Head of caudate nucleus (tissue), 42 donors: ENCODE data around the gene ING4.

Experiments
- DNase-seq, 42 donors: peaks; one replicate each; pipeline versions ENCODE4 v3.0.0 to v3.0.0-alpha.2; 2020 to 2021; ENCODE audit warnings: mixed read lengths in 7 of 42
- intact Hi-C: fragments of 100-400 bp; cut with DNase I; formaldehyde crosslinking; loops from one replicate; pipeline ENCODE4 v1.15.0; 2022

Gene ING4

DNA sequence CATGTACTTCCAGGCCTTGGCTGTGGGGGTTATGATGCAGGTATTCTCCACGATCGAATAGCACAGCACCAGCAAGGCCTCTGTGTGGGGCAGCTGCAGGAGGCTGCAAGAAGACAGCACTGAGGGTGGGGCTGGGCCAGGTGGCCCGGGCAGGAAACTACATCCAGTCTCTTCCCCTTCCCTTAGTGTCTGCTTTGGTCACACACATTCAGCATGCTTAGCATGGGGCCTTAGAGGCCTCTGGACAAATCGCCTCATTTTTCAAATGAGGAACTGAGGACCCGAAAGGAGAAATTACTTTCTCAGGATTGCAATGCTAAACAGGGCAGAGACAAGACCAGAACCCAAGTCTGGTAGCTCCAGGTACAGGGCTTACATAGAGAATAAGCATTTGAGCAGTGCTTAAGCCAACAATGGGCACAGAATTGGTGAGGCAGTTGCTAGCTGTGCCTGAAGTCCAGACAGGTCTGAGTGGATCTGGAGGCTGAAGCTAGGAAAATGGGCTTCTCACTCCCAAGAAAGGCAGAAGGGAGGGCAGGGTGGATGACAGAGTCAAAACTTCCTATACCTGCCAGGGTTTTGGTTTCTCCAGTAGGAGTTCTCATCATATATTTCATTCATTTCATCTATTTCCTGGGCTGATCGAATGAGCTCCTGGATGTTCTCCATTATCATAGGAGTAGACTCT is 19.2 kb downstream of the ING4 start:
- intact Hi-C loops: no loop called here
- peak in 9 of 42 donors; percentile 20 to 56 (median 38) for DNase-seq

DNA sequence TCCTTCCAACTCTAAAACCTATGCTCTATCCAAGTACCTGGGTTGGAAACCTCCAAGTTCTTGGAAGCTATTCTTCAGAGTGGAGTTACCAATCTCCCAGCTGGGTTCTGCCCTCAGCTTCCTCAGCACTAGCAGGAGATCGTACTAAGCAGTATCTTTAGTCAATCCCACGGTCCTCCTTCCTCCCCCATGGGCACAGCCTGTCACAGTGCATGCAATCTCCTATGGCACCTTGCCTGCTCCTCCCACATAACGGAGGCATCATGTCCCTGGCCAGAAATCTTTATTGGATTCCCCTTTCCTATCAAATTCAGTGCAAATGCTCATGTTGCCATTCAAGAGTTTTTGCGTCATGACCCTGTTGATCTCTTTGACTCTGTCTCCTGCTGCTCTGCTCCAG is 21.8 kb downstream of the ING4 start:
- peak in 2 of 42 donors; percentile 47 to 50 for DNase-seq
- intact Hi-C loops: no loop called here

DNA sequence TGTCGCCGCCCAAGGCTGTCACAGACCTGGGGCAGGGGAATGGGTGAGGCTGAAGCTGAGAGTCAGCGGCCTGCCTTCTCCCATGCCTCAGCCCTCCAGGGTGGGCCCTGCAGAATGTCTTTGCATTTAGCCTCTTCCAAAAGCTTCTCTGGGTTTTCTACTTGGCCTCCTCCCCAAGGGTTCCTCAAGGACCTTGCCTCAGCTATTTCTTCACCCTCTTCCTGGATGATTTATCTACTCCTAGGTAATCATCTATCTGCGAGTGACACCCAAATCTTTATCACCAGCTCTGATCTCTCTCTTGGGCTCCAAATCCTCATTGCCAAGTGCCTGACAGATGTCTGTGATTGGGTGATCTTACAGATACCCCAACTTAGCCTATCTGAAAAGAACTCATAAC is 22.4 kb downstream of the ING4 start:
- DNase-seq: no peak
- intact Hi-C loops: no loop called here

DNA sequence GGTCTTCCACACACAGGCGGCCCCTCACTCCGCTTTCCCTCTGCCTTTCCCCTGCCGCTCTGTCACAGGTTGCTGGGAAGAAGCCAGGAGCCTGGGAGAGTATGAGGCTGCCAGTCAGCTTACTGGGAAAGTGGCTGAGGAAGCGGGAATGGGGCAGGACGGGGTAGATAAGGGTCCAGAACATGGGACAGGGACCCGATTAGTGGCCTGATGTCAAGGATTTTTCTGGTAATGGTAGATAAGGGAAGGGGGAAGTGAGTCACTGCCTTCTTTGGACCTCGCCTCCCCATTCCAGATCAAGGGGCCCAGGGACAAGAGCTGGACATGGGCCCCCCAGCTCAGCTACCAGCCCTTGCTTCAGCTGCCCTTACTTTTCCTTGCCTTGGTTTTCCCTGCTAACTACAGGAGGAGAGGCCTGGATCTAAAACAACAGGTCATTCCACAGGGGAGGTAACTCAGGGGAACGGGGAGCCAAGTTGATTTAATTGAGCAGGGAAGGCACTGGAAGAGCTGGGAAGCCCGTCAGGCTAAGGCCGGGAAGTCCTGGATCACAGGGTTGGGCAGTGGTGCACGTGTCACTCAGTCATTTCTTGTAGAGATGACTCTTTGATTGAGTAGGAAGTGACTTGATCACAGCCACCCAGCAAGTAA is 23.6 kb downstream of the ING4 start:
- DNase-seq: no peak
- intact Hi-C loops: no loop called here

- peak in 1 of 42 donors; percentile 30 for DNase-seq
- intact Hi-C loops: no loop called here
Measured at GRCh38 chr12:6638305-6638704, 24.6 kb downstream of the ING4 start.

DNA sequence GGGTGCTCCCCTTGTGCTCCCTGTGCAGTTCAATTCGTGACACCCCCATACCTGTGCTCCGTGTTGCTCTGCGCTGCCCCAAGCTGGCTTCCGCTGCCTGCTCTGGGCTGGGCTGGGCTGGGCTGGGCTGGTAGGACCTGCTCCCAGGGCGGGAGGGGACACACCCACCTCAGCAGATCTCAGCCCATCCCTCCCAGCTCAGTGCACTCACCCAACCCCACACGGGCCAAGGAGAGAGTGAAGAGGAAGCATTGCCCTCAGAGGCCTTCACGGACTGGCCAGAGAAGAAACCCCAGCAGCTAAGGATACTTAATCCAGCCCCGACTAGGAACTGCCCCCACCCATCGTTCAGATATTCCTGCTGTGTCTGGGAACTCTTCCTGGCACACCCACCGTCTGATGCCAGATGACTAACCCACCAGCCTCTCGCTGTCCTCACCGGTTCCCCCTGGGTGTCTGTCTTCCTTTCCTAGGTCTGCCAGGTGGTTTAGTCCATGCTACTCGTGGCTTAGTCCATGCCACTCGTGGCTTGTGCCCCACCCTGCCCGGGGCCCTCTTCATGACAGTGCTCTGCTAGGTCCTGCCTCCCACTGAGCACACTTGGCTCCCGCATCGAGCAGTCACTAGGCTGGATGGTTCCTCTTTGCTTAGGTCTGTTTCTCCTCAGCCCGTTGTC is 26.9 kb downstream of the ING4 start, which contains the start of gene LPAR5:
Gene LPAR5 (minus strand): TSS at position 104 of the 676 bp plus-strand sequence. CDS start 14,711 bp downstream, outside the sequence.
- peak in 13 of 42 donors; percentile 23 to 62 (median 37) for DNase-seq
- intact Hi-C loops: no loop called here

DNA sequence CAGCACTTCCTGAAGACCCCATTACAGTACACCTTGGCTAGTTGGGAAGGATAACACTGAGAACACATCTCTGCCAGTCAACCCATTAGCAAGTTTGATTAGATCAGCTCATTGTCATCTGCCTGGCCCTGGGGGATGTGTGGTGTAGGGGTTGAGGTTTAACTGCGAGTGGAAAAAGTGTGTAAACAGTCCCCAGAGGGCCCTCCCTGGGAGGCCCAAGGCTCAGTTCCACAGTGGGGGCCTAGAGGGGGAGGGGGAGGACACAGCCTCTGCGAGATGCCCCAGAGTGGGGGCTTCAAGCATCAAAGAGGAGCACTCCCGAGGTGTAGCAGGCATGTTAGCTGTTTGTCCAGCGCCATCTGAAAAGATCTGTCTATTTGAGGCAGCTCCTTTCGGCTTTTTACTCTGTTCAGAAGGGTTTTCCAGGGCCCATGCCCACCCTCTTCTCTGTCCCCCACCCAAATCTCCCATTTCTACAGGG is 27.5 kb downstream of the ING4 start:
- intact Hi-C loops: no loop called here
- DNase-seq: no peak

- DNase-seq: peak in 13 of 42 donors; percentile 26 to 68 (median 46)
- intact Hi-C loops: no loop called here
Measured at GRCh38 chr12:6632026-6632983, 30.6 kb downstream of the ING4 start.

GRCh38 chr12:6631549-6631961 is 31.4 kb downstream of the ING4 start:
- intact Hi-C loops: no loop called here
- DNase-seq: no peak

- DNase-seq: no peak
- intact Hi-C loops: no loop called here
Measured at GRCh38 chr12:6630736-6631135, 32.2 kb downstream of the ING4 start.

DNA sequence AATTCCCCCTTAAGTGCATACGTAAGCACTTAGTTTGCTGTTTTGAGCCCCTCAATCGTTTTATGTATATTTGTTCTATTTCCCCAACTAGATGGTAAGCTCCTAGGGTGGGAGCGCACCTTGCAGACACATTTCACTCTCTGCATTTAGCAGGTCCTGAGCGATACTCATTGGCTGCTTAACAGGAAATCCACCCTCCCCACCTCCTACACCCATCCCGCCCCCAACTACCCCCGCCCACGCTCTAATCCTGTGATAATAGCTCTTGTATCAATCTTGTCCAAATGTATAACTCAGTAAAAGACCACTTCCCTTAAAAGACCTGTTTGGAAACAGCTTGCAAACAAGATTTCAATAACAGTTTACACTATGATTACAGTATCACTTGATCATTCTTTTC is 35.3 kb downstream of the ING4 start:
- DNase-seq: peak in 7 of 42 donors; percentile 26 to 65 (median 50)
- intact Hi-C loops: no loop called here

- no peak for DNase-seq
- intact Hi-C loops: no loop called here
Measured at GRCh38 chr12:6626654-6627283, 36.1 kb downstream of the ING4 start.

DNA sequence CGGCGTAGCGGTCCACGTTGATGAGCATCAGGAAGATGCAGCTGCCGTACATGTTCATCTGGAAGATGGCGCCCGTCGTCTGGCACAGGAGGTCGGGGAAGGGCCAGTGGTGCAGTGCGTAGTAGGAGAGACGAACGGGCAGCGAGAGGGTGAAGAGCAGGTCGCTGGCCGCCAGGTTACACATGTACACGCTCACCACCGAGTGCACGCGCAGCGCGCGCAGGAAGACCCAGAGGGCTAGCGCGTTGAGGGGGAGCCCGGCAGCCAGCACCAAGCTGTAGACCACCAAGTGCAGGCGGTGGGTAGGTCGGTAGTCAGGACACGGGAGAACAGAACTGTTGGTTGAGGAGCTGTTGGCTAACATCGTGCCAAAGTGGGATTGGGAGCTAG is 42.0 kb downstream of the ING4 start:
- intact Hi-C loops: no loop called here
- no peak for DNase-seq

DNA sequence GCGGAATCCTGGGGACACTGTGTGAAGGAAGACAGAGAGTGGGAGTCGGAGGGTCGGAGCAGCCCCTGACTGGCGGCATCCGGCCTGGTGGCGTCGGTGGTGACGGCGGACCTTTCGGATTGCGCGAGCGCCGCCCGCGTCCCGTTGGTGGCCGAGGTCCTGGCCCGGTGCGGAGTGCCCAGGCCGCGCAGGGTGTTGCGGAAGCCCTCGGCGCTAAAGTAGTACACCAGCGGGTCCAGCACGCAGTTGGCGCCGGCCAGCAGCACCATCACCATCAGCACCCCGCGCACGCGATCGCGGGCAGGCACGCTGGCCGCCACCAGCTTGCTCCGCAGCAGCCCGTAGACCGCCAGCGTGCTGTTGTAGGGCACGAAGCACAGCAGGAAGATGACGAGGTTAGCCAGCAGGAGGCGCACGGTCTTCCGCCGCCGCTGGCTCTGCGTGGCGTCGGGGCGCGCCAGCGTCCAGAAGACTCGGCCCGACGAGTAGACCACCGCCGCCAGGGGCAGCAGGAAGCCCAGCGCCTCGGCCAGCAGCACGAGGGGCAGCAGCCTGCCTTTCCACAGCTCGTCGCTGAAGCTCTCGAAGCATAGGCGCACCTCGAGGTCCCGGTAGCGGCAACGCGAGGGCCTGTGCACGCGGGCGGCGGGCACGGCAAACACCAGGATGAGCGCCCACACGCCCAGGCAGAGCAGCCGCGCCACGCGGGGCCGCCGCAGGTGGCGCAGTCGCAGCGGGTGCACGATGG is 42.6 kb downstream of the ING4 start:
- DNase-seq: peak in 9 of 42 donors; percentile 20 to 61 (median 46)
- intact Hi-C loops: no loop called here

DNA sequence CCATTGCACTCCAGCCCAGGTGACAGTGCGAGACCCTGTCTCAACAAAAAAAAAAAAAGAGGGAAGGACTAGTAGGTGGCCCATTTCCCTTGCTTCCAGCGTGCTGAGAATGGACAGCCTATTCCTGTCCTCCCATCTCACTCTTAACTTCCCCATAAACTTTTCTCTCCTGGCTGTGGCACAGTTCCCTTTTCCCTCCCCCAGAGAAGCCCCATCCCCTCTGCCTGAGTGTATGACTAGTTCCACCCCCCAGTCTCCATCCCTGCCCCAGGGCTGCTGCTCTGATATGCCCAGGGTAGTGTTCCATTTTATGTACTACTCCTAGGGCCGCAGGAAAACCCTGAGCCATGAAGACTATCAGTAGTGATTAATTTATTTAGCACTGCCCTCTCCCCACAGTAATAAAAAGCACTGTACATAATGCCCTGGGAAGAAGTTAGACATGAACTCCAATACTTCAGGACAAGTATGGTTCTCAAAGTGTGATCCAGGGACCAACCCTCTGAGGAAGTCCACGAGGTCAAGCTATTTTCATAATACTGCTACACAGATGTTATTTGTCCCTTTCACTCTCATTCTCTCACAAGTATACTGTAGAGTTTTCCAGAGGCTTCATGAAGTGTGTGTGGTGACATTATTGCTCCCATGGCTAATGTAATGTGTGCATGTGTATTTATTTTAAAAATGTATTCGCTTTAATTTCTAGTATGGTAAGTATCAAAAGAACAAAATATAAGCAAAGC is 44.3 kb downstream of the ING4 start:
- DNase-seq: no peak

DNA sequence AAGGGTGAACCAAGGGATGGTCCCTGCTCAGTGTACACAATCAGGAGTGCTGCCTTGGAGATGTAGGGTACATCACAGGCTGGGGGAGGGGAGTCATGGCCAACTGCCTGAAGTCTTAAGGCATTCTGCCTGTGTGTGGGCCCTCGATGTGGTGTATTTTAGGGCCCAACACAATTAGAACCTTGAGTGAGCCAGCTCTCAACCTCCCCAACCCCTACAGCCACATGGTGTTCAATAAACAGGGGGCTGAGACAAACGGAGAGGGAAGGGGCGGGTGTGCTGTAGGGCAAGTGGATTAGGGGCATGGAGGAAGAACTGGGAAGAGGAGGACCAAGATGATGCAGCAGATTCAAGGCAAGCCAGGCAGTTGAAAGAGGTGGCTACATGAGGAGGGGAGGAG is 47.1 kb downstream of the ING4 start:
- DNase-seq: no peak
- intact Hi-C loops: loop anchor here (5.0 kb wide), 1 partner anchor 46 kb away; the partner anchor contains the start of gene ING4

More for the DNA sequence above, 44.3 kb downstream of the ING4 start:
- intact Hi-C loops: loop anchor here (5.0 kb wide), 1 partner anchor 44 kb away; the partner anchor contains the start of gene ING4
